ENCODE measurements around the gene DES.
A peak's percentile ranks its signal among the peaks of the same experiment; 100 is the strongest.

DES gene

GRCh38 chr2:219419331-219420197 lies 1.4 kb downstream of the DES start:
- no peak for DNase-seq (ENCODE audit: low read depth in 1 of 2, low spot score in 1 of 2)

GRCh38 chr2:219420687-219421086 lies 2.5 kb downstream of the DES start:
- DNase-seq (ENCODE audit: low read depth in 1 of 2, low spot score in 1 of 2), result no peak

- no peak for DNase-seq (ENCODE audit: low read depth in 1 of 2, low spot score in 1 of 2)
Measured at GRCh38 chr2:219421323-219421722, 3.1 kb downstream of the DES start.

GRCh38 chr2:219422952-219423534 lies 4.9 kb downstream of the DES start:
- DNase-seq (ENCODE audit: low read depth in 1 of 2, low spot score in 1 of 2), result no peak

GRCh38 chr2:219423652-219424377 lies 5.6 kb downstream of the DES start:
- DNase-seq (ENCODE audit: low read depth in 1 of 2, low spot score in 1 of 2), result no peak

- DNase-seq (ENCODE audit: low read depth in 1 of 2, low spot score in 1 of 2), result no peak
Measured at GRCh38 chr2:219425238-219426067, 7.3 kb downstream of the DES start.

- no peak for DNase-seq (ENCODE audit: low read depth in 1 of 2, low spot score in 1 of 2)
Measured at GRCh38 chr2:219426068-219426443, 7.9 kb downstream of the DES start.

- DNase-seq (ENCODE audit: low read depth in 1 of 2, low spot score in 1 of 2), result no peak
Measured at GRCh38 chr2:219426534-219427136, 8.5 kb downstream of the DES start.

GRCh38 chr2:219428469-219428868 lies 10.3 kb downstream of the DES start:
- DNase-seq (ENCODE audit: low read depth in 1 of 2, low spot score in 1 of 2), result no peak

- no peak for DNase-seq (ENCODE audit: low read depth in 1 of 2, low spot score in 1 of 2)
Measured at GRCh38 chr2:219429958-219430606, 11.9 kb downstream of the DES start.

- DNase-seq (ENCODE audit: low read depth in 1 of 2, low spot score in 1 of 2), result no peak
Measured at GRCh38 chr2:219430633-219431615, 12.7 kb downstream of the DES start.

GRCh38 chr2:219433666-219434467 lies 15.7 kb downstream of the DES start:
- peak in 1 of 2 donors; percentile 9 for DNase-seq (ENCODE audit: low read depth in 1 of 2, low spot score in 1 of 2)

GRCh38 chr2:219434468-219434717 lies 16.2 kb downstream of the DES start:
- DNase-seq (ENCODE audit: low read depth in 1 of 2, low spot score in 1 of 2), result no peak

- DNase-seq (ENCODE audit: low read depth in 1 of 2, low spot score in 1 of 2), result no peak
Measured at GRCh38 chr2:219434718-219435525, 16.7 kb downstream of the DES start, which contains the start of gene SPEG. SPEG (plus strand) TSS chr2:219434843; CDS start chr2:219434978, 135 bp downstream.

GRCh38 chr2:219435701-219436100 lies 17.5 kb downstream of the DES start:
- no peak for DNase-seq (ENCODE audit: low read depth in 1 of 2, low spot score in 1 of 2)

- DNase-seq (ENCODE audit: low read depth in 1 of 2, low spot score in 1 of 2), result no peak
Measured at GRCh38 chr2:219436491-219436890, 18.3 kb downstream of the DES start.

- no peak for DNase-seq (ENCODE audit: low read depth in 1 of 2, low spot score in 1 of 2)
Measured at GRCh38 chr2:219437141-219437540, 19.0 kb downstream of the DES start.
